A673 (cell line): ENCODE measurements around the gene RGS7.

ENCODE experiments used
- CTCF ChIP-seq: fragments of 300-800, 200-600 bp; sonication (generic); conservative IDR thresholded peaks from 2 replicates; pipeline ENCODE4 v1.5.1; 2017; ENCODE audit warnings: low read depth, mild to moderate bottlenecking, antibody characterized with exemption, low read length, moderate library complexity, mixed read lengths
- EZH2 ChIP-seq: fragments of 200-600 bp; sonication (generic); IDR thresholded peaks from 2 replicates; pipeline ENCODE4 v1.6.1; 2017; ENCODE audit warnings: borderline replicate concordance, low read depth, mild to moderate bottlenecking, mixed read lengths, antibody characterized with exemption, low read length; ENCODE audit not compliant: poor library complexity, severe bottlenecking

DNA sequence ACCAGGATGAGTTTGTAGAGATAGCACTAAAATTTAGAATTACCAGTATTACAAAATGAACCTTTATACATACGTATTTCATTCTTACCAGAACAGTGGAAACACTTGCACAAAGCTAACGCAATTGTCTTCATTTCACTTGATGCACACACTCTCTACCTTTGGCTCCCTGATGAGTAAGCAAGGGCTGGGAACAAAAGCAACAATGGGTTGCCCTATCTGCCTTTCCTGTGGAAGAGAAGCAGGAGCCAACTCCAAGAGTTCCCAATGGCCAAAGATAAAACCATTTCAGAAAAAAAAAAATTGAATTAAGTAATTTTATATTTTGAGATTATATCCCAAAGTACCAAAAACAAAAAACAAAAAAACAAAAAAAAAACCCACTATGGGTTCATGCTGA is 401.0 kb downstream of the RGS7 start:
- TF ChIP-seq CTCF (no peak), EZH2 (no peak)
